ENCODE measurements around the gene CNTF.

CNTF gene

DNA sequence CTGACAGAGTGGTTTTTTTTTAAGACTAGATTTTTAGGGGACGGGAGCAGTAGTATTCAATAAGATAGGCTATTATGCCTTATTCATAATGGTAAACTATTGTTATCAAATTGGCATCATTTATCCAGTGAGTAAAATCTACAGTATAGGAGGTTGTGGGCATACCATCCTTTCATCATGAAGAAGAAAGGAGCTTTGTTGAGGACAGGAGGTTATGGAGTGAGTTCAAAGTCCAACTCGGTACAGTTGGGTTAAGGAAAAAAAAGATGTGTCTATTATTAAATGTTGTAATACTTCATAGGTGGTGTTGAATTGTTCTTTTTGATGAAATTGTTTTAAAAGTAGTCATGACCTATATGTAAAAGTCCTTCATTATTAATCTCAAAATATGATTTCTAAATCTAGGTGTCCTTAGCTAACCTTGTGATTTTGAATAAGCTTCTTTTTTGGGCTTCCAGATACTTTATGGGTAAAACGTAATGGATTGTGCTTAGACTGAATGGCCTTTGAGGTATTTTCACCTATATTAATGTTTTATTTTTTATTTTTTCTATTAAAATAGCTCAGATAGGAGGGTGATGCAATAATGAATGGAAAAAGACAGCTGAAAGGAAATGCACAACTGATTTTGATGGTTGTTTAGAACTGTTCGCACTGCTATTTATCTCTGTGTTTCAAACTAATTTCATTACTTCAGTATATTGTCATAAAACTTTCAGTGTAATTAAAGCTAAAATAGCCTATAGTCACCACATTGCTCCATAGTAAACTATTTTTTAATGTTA is 15.3 kb upstream of the CNTF start:
- DNase-seq (ENCODE audit: low spot score): no peak
- TF ChIP-seq, protein P1, sequence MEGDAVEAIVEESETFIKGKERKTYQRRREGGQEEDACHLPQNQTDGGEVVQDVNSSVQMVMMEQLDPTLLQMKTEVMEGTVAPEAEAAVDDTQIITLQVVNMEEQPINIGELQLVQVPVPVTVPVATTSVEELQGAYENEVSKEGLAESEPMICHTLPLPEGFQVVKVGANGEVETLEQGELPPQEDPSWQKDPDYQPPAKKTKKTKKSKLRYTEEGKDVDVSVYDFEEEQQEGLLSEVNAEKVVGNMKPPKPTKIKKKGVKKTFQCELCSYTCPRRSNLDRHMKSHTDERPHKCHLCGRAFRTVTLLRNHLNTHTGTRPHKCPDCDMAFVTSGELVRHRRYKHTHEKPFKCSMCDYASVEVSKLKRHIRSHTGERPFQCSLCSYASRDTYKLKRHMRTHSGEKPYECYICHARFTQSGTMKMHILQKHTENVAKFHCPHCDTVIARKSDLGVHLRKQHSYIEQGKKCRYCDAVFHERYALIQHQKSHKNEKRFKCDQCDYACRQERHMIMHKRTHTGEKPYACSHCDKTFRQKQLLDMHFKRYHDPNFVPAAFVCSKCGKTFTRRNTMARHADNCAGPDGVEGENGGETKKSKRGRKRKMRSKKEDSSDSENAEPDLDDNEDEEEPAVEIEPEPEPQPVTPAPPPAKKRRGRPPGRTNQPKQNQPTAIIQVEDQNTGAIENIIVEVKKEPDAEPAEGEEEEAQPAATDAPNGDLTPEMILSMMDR (IDR thresholded peaks at IDR 0.05): no peak

GRCh38 chr11:58608331-58608730 is 14.1 kb upstream of the CNTF start:
- H3K27ac ChIP-seq: no peak overlapping the region
- no peak for DNase-seq (ENCODE audit: low spot score)
- no peak overlapping the region for H3K4me3 ChIP-seq
- TF ChIP-seq, protein P1 (IDR thresholded peaks at IDR 0.05): no peak

More for the DNA sequence above, 15.3 kb upstream of the CNTF start:
- no peak overlapping the region for H3K4me3 ChIP-seq
- no peak overlapping the region for H3K27ac ChIP-seq

DNA sequence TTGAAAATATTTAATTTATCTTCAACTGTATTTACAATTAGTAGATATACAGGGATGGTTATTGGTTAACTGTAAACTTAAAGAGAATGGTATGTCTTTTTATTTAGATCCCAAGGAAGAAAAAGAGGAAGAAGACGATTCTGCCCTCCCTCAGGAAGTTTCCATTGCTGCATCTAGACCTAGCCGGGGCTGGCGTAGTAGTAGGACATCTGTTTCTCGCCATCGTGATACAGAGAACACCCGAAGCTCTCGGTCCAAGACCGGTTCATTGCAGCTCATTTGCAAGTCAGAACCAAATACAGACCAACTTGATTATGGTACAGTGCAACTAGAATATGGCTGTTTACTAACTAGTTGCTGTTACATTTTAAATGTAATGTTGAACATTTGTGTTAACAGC is 12.7 kb upstream of the CNTF start:
- H3K27ac ChIP-seq: no peak overlapping the region
- TF ChIP-seq, protein P1 (IDR thresholded peaks at IDR 0.05): no peak
- no peak for DNase-seq (ENCODE audit: low spot score)
- H3K4me3 ChIP-seq: no peak overlapping the region

GRCh38 chr11:58613228-58613627 is 9.2 kb upstream of the CNTF start:
- no peak for DNase-seq (ENCODE audit: low spot score)
- H3K27ac ChIP-seq: no peak overlapping the region
- no peak overlapping the region for H3K4me3 ChIP-seq
- TF ChIP-seq, protein P1 (IDR thresholded peaks at IDR 0.05): no peak

GRCh38 chr11:58615559-58615958 is 6.9 kb upstream of the CNTF start:
- DNase-seq (ENCODE audit: low spot score): no peak
- Histone ChIP-seq H3K27ac (no peak overlapping the region), H3K4me3 (no peak overlapping the region)
- TF ChIP-seq, protein P1 (IDR thresholded peaks at IDR 0.05): no peak

- TF ChIP-seq, protein P1 (IDR thresholded peaks at IDR 0.05): no peak
- Histone ChIP-seq H3K27ac (no peak overlapping the region), H3K4me3 (no peak overlapping the region)
- DNase-seq (ENCODE audit: low spot score): no peak
These were observed 5.9 kb upstream of the CNTF start for GRCh38 chr11:58616594-58616993.

DNA sequence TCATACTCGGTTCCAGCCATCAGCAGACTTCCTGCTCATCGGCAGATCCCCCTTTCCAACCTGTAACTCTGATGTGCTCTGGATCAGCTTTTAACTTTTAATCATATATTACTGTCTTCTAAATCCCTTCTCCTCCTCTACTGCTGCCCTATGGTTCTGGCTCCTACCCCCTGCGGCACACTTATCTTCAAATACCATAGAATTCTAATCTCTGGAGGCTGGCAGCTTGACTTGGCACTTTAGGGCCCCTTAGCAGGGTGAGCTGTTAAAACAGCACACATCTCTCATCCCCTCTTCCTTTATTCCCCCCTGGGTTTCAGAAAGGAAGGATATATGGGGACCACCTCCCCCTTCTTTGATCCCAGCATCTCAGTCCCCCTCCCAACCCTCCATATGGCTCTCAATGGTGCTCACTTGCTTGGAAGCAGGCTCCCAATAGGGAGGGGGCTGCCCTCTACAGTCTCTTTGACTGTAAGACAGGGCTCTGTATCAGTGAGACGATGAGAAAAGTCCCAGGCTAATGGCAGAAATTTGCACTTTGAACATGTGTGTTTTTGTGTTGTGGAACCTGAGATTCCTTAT is 4.4 kb upstream of the CNTF start:
- H3K4me3 ChIP-seq: no peak overlapping the region
- DNase-seq (ENCODE audit: low spot score): no peak
- H3K27ac ChIP-seq: no peak overlapping the region

More for the DNA sequence above, 4.4 kb upstream of the CNTF start:
- TF ChIP-seq, protein P1 (IDR thresholded peaks at IDR 0.05): no peak
